ENCODE results near the gene SDF4. TPM values are rescaled to one million over a fixed set of nuclear protein-coding genes. Genes with fewer than 3 reads are reported as not detected.

Gene SDF4
- total RNA-seq, 1 experiment from 2014 or later: 139 TPM

DNA sequence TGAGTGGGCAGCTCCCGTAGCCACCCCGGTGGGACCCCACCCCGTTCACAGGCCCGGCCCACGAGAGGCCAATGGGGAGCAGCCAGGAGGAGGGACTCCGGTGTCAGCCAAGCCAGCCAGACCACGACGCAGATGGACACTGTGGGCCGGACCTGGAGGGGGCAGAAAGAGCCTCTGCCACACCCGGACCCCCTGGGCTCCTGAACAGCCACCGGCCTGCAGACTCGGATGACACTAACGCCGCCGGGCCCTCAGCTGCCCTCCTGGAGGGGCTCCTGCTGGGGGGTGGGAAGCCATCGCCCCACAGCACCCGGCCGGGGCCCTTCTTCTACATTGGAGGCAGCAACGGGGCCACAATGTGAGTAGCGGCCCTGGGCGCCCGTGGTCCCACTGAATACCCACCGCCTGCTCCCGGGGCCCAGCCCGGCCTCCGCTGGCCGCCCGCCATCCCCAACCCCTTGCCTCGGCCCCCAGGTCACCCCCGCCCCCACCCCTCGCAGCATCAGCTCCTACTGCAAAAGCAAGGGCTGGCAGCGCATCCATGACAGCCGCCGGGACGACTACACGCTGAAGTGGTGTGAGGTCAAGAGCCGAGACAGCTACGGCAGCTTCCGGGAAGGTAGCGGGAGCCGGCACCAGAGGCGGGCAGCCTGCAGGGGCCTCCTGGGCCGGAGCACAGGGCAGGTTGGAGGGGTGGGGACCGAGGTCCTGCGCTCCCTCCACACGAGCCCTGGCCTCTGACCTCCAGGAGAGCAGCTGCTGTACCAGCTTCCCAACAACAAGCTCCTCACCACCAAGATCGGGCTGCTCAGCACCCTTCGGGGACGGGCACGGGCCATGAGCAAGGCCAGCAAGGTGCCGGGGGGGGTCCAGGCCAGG lies 51.6 kb downstream of the SDF4 start:
- ChIA-PET POLR2A (ENCODE audit: unreplicated experiment) (no interaction called here), CTCF (no interaction called here)
- H3F3A ChIP-seq (ENCODE audit: insufficient read depth, low read depth): no peaks in the 10 kb centered on the region
- no TSS peak for BruUV-seq (replicated peaks)
- no peaks in the 10 kb centered on the region for H4K20me1 ChIP-seq (ENCODE audit: insufficient read depth)
- TF ChIP-seq, protein P1, sequence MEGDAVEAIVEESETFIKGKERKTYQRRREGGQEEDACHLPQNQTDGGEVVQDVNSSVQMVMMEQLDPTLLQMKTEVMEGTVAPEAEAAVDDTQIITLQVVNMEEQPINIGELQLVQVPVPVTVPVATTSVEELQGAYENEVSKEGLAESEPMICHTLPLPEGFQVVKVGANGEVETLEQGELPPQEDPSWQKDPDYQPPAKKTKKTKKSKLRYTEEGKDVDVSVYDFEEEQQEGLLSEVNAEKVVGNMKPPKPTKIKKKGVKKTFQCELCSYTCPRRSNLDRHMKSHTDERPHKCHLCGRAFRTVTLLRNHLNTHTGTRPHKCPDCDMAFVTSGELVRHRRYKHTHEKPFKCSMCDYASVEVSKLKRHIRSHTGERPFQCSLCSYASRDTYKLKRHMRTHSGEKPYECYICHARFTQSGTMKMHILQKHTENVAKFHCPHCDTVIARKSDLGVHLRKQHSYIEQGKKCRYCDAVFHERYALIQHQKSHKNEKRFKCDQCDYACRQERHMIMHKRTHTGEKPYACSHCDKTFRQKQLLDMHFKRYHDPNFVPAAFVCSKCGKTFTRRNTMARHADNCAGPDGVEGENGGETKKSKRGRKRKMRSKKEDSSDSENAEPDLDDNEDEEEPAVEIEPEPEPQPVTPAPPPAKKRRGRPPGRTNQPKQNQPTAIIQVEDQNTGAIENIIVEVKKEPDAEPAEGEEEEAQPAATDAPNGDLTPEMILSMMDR (conservative IDR thresholded peaks at IDR 0.05): no peak
- no peak for TF ChIP-seq EZH2 (IDR thresholded peaks at IDR 0.05; ENCODE audit: low read depth)
- no peaks in the 10 kb centered on the region for H3K79me2 ChIP-seq (ENCODE audit: low read depth)
- no peak overlapping the region for H3K4me3 ChIP-seq
- H3K27me3 ChIP-seq (ENCODE audit: insufficient read depth, low read depth): no peaks in the 10 kb centered on the region
- no peaks in the 10 kb centered on the region for H3K9me3 ChIP-seq (ENCODE audit: insufficient read depth, low read depth)
- H3K4me2 ChIP-seq: no peak overlapping the region
- intact Hi-C loops (cut with micrococcal nuclease; ENCODE audit: unreplicated experiment): no loop called here
- H3K36me3 ChIP-seq (ENCODE audit: low read depth): no peaks in the 10 kb centered on the region
- H3K27ac ChIP-seq: no peak overlapping the region
- no peaks in the 10 kb centered on the region for H3K9me2 ChIP-seq (ENCODE audit: insufficient read depth)
- DNase-seq: no peak
- H3K4me1 ChIP-seq (replicated peaks; ENCODE audit: insufficient read depth): no peaks in the 10 kb centered on the region
- no peak overlapping the region for H2AFZ ChIP-seq

DNA sequence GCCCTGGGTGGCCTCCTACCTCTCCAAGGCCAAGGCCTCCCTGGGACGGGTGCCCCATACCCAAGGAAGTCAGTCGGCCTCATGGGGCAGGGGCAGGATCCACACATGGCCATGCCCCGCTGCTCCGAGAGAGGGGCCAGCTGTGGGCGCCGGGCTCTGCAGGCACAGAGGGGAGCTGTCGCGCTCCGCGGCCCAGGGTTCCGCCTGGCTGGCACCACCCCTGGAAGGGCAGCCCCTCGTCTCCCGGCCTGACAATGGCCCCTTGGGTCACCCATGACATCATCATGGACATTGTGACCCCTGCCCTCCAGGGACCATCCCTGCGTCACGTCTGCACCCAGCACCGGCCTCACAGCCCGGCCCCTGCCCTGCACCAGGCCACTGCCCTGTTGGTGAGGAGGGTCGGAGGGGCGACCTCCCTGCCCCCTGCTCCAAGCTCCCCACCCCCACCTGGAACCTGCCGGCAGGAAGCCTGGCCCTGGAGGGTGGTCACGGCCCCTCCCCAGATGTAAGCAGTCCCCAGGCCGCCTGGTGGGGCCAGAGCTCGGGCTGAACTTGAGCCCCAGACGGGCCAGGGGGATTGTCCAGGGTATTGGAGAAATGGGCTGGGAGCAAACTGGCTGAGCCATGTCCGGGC lies 52.3 kb downstream of the SDF4 start:
- Histone ChIP-seq H3F3A (ENCODE audit: insufficient read depth, low read depth) (no peaks in the 10 kb centered on the region), H3K27ac (no peak overlapping the region), H3K4me2 (no peak overlapping the region), H3K79me2 (ENCODE audit: low read depth) (no peaks in the 10 kb centered on the region), H3K9me2 (ENCODE audit: insufficient read depth) (no peaks in the 10 kb centered on the region), H4K20me1 (ENCODE audit: insufficient read depth) (no peaks in the 10 kb centered on the region), H3K9me3 (ENCODE audit: insufficient read depth, low read depth) (no peaks in the 10 kb centered on the region), H3K36me3 (ENCODE audit: low read depth) (no peaks in the 10 kb centered on the region), H2AFZ (no peak overlapping the region), H3K27me3 (ENCODE audit: insufficient read depth, low read depth) (no peaks in the 10 kb centered on the region), H3K4me1 (replicated peaks; ENCODE audit: insufficient read depth) (no peaks in the 10 kb centered on the region), H3K4me3 (no peak overlapping the region)
- no peak for TF ChIP-seq EZH2 (IDR thresholded peaks at IDR 0.05; ENCODE audit: low read depth)
- TF ChIP-seq, protein P1 (conservative IDR thresholded peaks at IDR 0.05): no peak
- ChIA-PET CTCF (no interaction called here), POLR2A (ENCODE audit: unreplicated experiment) (no interaction called here)
- intact Hi-C loops (cut with micrococcal nuclease; ENCODE audit: unreplicated experiment): no loop called here
- no peak for DNase-seq
- no TSS peak for BruUV-seq (replicated peaks)

DNA sequence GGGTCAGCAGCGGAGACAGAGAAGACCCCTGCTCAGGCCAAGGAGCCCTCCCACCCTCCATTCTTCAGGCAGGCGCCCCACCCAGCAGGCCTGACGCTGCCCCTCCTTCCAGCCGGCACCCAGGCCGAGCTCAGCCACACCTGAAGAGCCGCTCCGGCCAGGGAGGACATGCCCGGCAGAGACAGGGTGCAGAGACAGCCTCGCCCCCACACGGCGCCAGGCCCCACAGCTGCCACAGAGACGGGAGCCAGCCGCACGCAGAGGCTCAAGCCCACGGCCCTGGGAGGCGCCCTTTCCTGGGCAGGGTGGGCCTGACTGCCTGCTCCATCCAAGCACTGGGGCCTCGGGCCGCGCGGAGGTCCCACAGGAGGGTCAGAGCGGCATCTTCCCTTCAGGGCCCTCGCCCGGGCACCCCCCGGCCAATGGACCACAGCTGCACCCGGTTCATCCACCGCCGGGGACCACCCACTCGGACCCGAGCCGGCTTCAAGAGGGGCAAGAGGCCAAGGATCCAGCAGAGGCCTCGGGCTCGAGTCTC lies 52.9 kb downstream of the SDF4 start:
- intact Hi-C loops (cut with micrococcal nuclease; ENCODE audit: unreplicated experiment): no loop called here
- POLR2A ChIA-PET (ENCODE audit: unreplicated experiment): no interaction called here

More for the DNA sequence above, 52.9 kb downstream of the SDF4 start:
- no peaks in the 10 kb centered on the region for H3K4me1 ChIP-seq (replicated peaks; ENCODE audit: insufficient read depth)
- no peak overlapping the region for H3K27ac ChIP-seq
- no peak for DNase-seq
- no peak overlapping the region for H3K4me3 ChIP-seq
- no peaks in the 10 kb centered on the region for H3K27me3 ChIP-seq (ENCODE audit: insufficient read depth, low read depth)
- no peaks in the 10 kb centered on the region for H3K79me2 ChIP-seq (ENCODE audit: low read depth)
- no peaks in the 10 kb centered on the region for H3K9me3 ChIP-seq (ENCODE audit: insufficient read depth, low read depth)
- no peaks in the 10 kb centered on the region for H4K20me1 ChIP-seq (ENCODE audit: insufficient read depth)
- BruUV-seq (replicated peaks): no TSS peak
- H3K4me2 ChIP-seq: no peak overlapping the region
- CTCF ChIA-PET: no interaction called here
- H3K36me3 ChIP-seq (ENCODE audit: low read depth): no peaks in the 10 kb centered on the region
- H2AFZ ChIP-seq: no peak overlapping the region
- no peaks in the 10 kb centered on the region for H3K9me2 ChIP-seq (ENCODE audit: insufficient read depth)
- TF ChIP-seq, protein P1 (conservative IDR thresholded peaks at IDR 0.05): no peak
- no peak for TF ChIP-seq EZH2 (IDR thresholded peaks at IDR 0.05; ENCODE audit: low read depth)
- H3F3A ChIP-seq (ENCODE audit: insufficient read depth, low read depth): no peaks in the 10 kb centered on the region
